KMS-11 (cell line): Measurements from ENCODE around the gene RPL35.

Experiments
- H2AFZ ChIP-seq: fragments of 200-600 bp; sonication (generic); 2 replicates; pipeline ENCODE4 v1.6.1; 2016; ENCODE audit warnings: antibody characterized with exemption, mixed run types, low read depth
- H3K27ac ChIP-seq: fragments of 200-600 bp; sonication (generic); 2 replicates; pipeline ENCODE4 v1.6.1; 2016; ENCODE audit warnings: mild to moderate bottlenecking, mixed run types
- H3K27me3 ChIP-seq: fragments of 200-600 bp; sonication (generic); 2 replicates; pipeline ENCODE4 v1.6.1; 2017; ENCODE audit warnings: mild to moderate bottlenecking, low read depth, mixed run types, moderate library complexity; ENCODE audit not compliant: insufficient read depth
- H3K36me3 ChIP-seq: fragments of 200-600 bp; sonication (generic); 2 replicates; pipeline ENCODE4 v1.6.1; 2017; ENCODE audit warnings: mild to moderate bottlenecking, mixed run types; ENCODE audit not compliant: insufficient read depth
- H3K4me1 ChIP-seq: fragments of 200-600 bp; sonication (generic); 2 replicates; pipeline ENCODE4 v1.6.1; 2016; ENCODE audit warnings: mild to moderate bottlenecking, low read depth, mixed run types; ENCODE audit not compliant: poor library complexity, severe bottlenecking
- H3K4me2 ChIP-seq: fragments of 200-600 bp; sonication (generic); 2 replicates; pipeline ENCODE4 v1.7.0; 2016; ENCODE audit warnings: mild to moderate bottlenecking, mixed run types
- H3K4me3 ChIP-seq: fragments of 200-600 bp; sonication (generic); IDR thresholded peaks from 2 replicates; pipeline ENCODE4 v1.6.1; 2017; ENCODE audit warnings: low read depth, low read length, mixed read lengths; ENCODE audit not compliant: insufficient read depth
- H3K79me2 ChIP-seq: fragments of 200-600 bp; sonication (generic); 2 replicates; pipeline ENCODE4 v1.6.1; 2016; ENCODE audit warnings: low read depth, mixed run types; ENCODE audit not compliant: insufficient read depth
- H3K9ac ChIP-seq: fragments of 200-600 bp; sonication (generic); 2 replicates; pipeline ENCODE4 v1.6.1; 2016; ENCODE audit warnings: mild to moderate bottlenecking, mixed run types
- H4K20me1 ChIP-seq: fragments of 200-600 bp; sonication (generic); 2 replicates; pipeline ENCODE4 v1.6.1; 2016; ENCODE audit warnings: mild to moderate bottlenecking, mixed run types; ENCODE audit not compliant: insufficient read depth
- TF ChIP-seq, protein P1 (sequence below): fragments of 200-600 bp; sonication (generic); conservative IDR thresholded peaks from 2 replicates; pipeline ENCODE4 v1.6.1; 2017; ENCODE audit warnings: low read depth, mild to moderate bottlenecking, antibody characterized with exemption, low read length, moderate library complexity, mixed read lengths

RPL35 gene

DNA sequence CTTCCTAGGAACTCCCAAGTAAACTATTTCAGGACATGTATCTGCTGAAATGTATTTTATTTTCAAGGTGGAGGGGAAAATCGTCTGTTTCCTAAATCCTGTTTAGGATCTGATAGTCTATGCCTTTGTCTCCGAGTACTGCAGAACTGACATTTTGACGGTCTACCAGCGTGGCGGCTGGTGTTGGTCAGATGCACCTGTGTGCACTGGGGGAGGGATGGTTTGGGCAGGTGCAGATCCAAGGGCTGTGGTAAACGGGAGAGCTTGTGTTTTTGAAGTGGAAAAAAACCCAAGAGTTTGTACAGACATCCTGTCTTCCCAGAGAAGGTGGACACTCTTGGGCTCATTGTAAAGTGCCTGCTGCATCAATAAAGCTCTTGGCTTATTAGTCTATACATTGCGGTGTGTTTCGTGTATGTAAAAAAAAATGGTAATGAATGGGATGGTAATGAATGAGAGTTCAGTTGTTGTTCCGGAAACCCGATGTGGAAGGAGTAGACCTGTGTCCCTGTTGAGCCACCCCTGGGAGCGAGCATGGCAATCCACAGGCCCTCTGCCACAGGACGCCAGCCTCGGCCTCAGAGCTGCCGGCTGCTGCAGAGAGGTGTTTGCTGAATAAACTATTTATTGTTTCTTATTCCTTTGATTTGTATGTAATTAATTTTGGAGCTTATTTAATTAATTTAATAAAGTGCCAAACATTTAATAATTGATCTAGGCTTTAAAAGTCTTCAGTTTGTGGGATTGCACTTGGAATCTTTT, 15.4 kb upstream of the RPL35 start:
- TF ChIP-seq, protein P1, sequence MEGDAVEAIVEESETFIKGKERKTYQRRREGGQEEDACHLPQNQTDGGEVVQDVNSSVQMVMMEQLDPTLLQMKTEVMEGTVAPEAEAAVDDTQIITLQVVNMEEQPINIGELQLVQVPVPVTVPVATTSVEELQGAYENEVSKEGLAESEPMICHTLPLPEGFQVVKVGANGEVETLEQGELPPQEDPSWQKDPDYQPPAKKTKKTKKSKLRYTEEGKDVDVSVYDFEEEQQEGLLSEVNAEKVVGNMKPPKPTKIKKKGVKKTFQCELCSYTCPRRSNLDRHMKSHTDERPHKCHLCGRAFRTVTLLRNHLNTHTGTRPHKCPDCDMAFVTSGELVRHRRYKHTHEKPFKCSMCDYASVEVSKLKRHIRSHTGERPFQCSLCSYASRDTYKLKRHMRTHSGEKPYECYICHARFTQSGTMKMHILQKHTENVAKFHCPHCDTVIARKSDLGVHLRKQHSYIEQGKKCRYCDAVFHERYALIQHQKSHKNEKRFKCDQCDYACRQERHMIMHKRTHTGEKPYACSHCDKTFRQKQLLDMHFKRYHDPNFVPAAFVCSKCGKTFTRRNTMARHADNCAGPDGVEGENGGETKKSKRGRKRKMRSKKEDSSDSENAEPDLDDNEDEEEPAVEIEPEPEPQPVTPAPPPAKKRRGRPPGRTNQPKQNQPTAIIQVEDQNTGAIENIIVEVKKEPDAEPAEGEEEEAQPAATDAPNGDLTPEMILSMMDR = no peak
- Histone ChIP-seq H3K27me3 (no peaks in the 10 kb centered on the region), H3K79me2 (peaks cover 24% of the 10 kb centered on the region), H3K4me1 (peaks cover 13% of the 10 kb centered on the region), H3K4me3 (no peak overlapping the region), H4K20me1 (no peaks in the 10 kb centered on the region; the same call in 1 of the 2 replicates), H3K4me2 (no peak overlapping the region), H3K9ac (no peak overlapping the region), H2AFZ (no peak overlapping the region), H3K36me3 (no peaks in the 10 kb centered on the region), H3K27ac (no peak overlapping the region)

DNA sequence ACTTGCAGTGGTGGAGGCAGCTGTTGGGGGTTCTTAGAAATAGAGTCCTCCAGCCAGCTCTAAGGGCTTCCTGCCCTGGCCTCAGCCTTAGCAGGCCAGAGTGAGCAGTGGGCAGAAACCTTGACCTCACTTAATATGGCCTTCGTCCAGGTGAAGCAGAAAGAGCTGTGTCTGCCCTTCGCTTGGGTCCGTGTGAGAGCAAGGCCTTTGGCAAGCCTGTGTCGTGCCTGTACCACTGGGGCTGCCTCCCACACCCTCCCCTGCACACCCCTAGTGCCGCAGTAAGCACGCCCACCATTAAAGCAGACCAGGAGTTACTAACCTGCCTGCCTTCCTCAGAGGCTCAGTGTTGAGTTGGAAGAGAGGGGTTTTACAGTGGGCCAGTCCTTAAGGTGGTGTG, 13.7 kb upstream of the RPL35 start:
- H3K4me3 ChIP-seq = no peak overlapping the region
- H3K9ac ChIP-seq = no peak overlapping the region
- H3K4me1 ChIP-seq = peaks cover 30% of the 10 kb centered on the region
- no peaks in the 10 kb centered on the region for H3K27me3 ChIP-seq
- no peak overlapping the region for H3K4me2 ChIP-seq
- peaks cover 41% of the 10 kb centered on the region for H3K79me2 ChIP-seq
- H3K36me3 ChIP-seq = no peaks in the 10 kb centered on the region
- H4K20me1 ChIP-seq = no peaks in the 10 kb centered on the region; the same call in none of the 2 replicates
- H3K27ac ChIP-seq = no peak overlapping the region
- TF ChIP-seq, protein P1 = no peak
- no peak overlapping the region for H2AFZ ChIP-seq

DNA sequence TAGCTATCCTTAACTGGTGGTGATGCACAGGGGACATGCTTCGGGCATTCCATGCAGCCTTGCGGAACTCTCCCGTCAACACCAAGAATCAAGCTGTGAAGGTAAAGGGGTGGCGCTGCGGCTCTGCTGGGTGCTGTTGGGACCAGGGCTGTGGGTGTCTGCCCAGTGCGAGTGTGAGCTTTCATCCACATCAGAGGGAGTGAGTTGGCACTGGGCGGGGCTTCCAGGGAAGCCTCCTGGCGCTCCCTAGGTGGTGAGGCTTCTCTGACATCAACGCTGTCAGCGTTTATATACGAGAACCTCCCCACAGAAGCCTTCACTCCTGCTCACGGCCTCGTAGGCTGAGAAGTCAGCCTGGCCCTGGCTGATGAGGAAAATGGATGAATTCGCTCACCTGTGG, 11.9 kb upstream of the RPL35 start:
- TF ChIP-seq, protein P1 = no peak
- Histone ChIP-seq H3K36me3 (no peaks in the 10 kb centered on the region), H3K4me3 (no peak overlapping the region), H3K4me1 (peaks cover 30% of the 10 kb centered on the region), H4K20me1 (no peaks in the 10 kb centered on the region; the same call in none of the 2 replicates), H3K27ac (no peak overlapping the region), H3K4me2 (no peak overlapping the region), H3K9ac (no peak overlapping the region), H3K27me3 (no peaks in the 10 kb centered on the region), H2AFZ (no peak overlapping the region), H3K79me2 (peaks cover 55% of the 10 kb centered on the region)

DNA sequence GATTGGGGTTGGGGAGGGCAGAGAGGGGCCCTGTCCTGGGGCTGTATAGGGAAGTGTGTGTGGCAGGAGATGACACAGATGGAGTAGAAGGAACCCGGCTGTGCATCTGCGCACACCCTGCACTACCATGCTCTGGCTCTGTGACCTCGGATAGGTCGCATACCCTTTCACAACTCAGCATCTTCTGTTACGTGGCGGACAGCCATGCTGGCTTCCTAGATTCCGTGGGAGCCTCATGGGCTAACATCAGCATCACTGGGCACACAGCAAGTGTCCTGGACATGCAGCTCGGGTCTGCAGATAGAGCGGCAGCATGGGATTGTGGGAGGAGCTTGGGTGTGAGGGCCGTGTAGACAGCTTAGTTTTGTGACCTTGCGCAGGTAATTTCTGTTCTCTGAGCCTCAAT, 9.4 kb upstream of the RPL35 start:
- H3K36me3 ChIP-seq = no peaks in the 10 kb centered on the region

More for the DNA sequence above, 9.4 kb upstream of the RPL35 start:
- no peak overlapping the region for H3K4me3 ChIP-seq
- peaks cover 63% of the 10 kb centered on the region for H3K79me2 ChIP-seq
- H3K9ac ChIP-seq = no peak overlapping the region; the same call in 1 of the 2 replicates
- no peak overlapping the region for H2AFZ ChIP-seq
- peaks cover 39% of the 10 kb centered on the region for H3K4me1 ChIP-seq
- peak overlapping the region; percentile 95; the same call in 1 of the 2 replicates for H3K4me2 ChIP-seq
- no peaks in the 10 kb centered on the region for H3K27me3 ChIP-seq
- TF ChIP-seq, protein P1 = no peak
- H3K27ac ChIP-seq = peak overlapping the region; percentile 97; the same call in 1 of the 2 replicates
- H4K20me1 ChIP-seq = no peaks in the 10 kb centered on the region; the same call in none of the 2 replicates
